HCT116 (cell line): ENCODE measurements around the gene NARF. TPM values are rescaled to one million over a fixed set of nuclear protein-coding genes. Genes with fewer than 3 reads are reported as not detected.

Source experiments
- ATAC-seq: fragments of 200-7000 bp; cut with Tn5 transposase; 2 replicates; pipeline ENCODE4 v1.9.1; 2020; ENCODE audit warnings: mild to moderate bottlenecking, moderate library complexity
- BruUV-seq: library from RNA; stranded (reverse); fragments of 400-500 nt; replicated peaks from 2 replicates; lab custom pipeline; 2021; lab: Mats Ljungman, UMichigan
- CTCF ChIA-PET: fragments of 300-600 bp; sonication (Branson Sonifier 250); formaldehyde crosslinking; loops from one replicate; lab custom pipeline; 2021; ENCODE audit warnings: antibody characterized with exemption; lab: Charles Lee
- POLR2A ChIA-PET: fragments of 300-600, 350-600 bp; sonication (Branson Sonifier 250); formaldehyde crosslinking; loops from one replicate; lab custom pipeline; 2021; ENCODE audit warnings: antibody characterized with exemption; lab: Charles Lee
- RAD21 ChIA-PET, 2 experiments: fragments of 300-600 bp; sonication (Branson Sonifier 250); formaldehyde crosslinking; loops; one replicate each; lab custom pipeline; 2023; ENCODE audit warnings: low total read pairs in 2 of 2; ENCODE audit not compliant: uncharacterized antibody in 2 of 2, unreplicated experiment in 2 of 2, low non-redundant PET in 1 of 2; lab: Charles Lee
- DNase-seq: peaks from one replicate; pipeline ENCODE4 v3.0.0-alpha.2; 2010; ENCODE audit warnings: low read depth, low spot score
- H2AFZ ChIP-seq: fragments of 200-600 bp; shearing (Covaris generic), sonication (generic); 2 replicates; pipeline ENCODE4 v1.6.1; 2017; ENCODE audit warnings: low read depth, mixed run types, mixed read lengths, antibody characterized with exemption, low read length; ENCODE audit not compliant: poor library complexity, severe bottlenecking
- H3K27ac ChIP-seq: 2 replicates; pipeline ENCODE4 v1.5.1; 2012; ENCODE audit warnings: low read depth, low read length
- H3K27me3 ChIP-seq: fragments of 200-600 bp; sonication (generic); 2 replicates; pipeline ENCODE4 v1.6.1; 2016; ENCODE audit warnings: mixed run types, low read length, mixed read lengths; ENCODE audit not compliant: insufficient read depth
- H3K36me3 ChIP-seq, 2 experiments: fragments of 200-500 bp in 1 of 2; fragments of 200-600 bp in 1 of 2; sonication (Bioruptor generic) in 1 of 2; sonication (generic) in 1 of 2; 2 replicates each; pipeline versions ENCODE4 v1.5.1 to v1.6.1; 2014 to 2016; ENCODE audit warnings: low read length in 2 of 2, inconsistent platforms in 1 of 2, mixed read lengths in 1 of 2, mixed run types in 1 of 2; ENCODE audit not compliant: insufficient read depth in 2 of 2, control insufficient read depth in 1 of 2
- H3K4me1 ChIP-seq, 2 experiments: fragments of 200-600 bp in 1 of 2; sonication (generic) in 1 of 2; 2 replicates each; pipeline versions ENCODE4 v1.5.1 to v1.6.1; 2012 to 2017; ENCODE audit warnings: low read length in 2 of 2, inconsistent platforms in 1 of 2, mild to moderate bottlenecking in 1 of 2, mixed read lengths in 1 of 2, mixed run types in 1 of 2, moderate library complexity in 1 of 2; ENCODE audit not compliant: insufficient read depth in 2 of 2, control insufficient read depth in 1 of 2
- H3K4me2 ChIP-seq: fragments of 200-600 bp; sonication (generic); 2 replicates; pipeline ENCODE4 v1.6.1; 2017; ENCODE audit warnings: mixed run types, low read length, mixed read lengths
- H3K4me3 ChIP-seq, 2 experiments: fragments of 200-600 bp in 1 of 2; sonication (generic) in 1 of 2; replicated peaks in 1 of 2; 2 replicates each; pipeline ENCODE4 v1.5.1; 2011 to 2016; ENCODE audit warnings: low read length in 2 of 2, control low read depth in 1 of 2, low read depth in 1 of 2, mild to moderate bottlenecking in 1 of 2, mixed read lengths in 1 of 2, mixed run types in 1 of 2
- H3K79me2 ChIP-seq: fragments of 200-600 bp; sonication (generic); 2 replicates; pipeline ENCODE4 v1.6.1; 2017; ENCODE audit warnings: mild to moderate bottlenecking, mixed run types, low read length, moderate library complexity, mixed read lengths; ENCODE audit not compliant: insufficient read depth
- H3K9ac ChIP-seq: fragments of 200-600 bp; sonication (generic); 2 replicates; pipeline ENCODE4 v1.6.1; 2016; ENCODE audit warnings: low read length, mixed read lengths
- H3K9me2 ChIP-seq: fragments of 200-600 bp; sonication (generic), shearing (Covaris generic); 2 replicates; pipeline ENCODE4 v1.6.1; 2017; ENCODE audit warnings: mixed run types, mild to moderate bottlenecking, moderate library complexity; ENCODE audit not compliant: insufficient read depth
- H3K9me3 ChIP-seq, 2 experiments: fragments of 200-500 bp in 1 of 2; fragments of 200-600 bp in 1 of 2; sonication (Bioruptor generic) in 1 of 2; sonication (generic) in 1 of 2; 2 replicates each; pipeline ENCODE4 v1.6.1; 2014 to 2017; ENCODE audit warnings: low read length in 2 of 2, mixed read lengths in 2 of 2, inconsistent platforms in 1 of 2, low read depth in 1 of 2, mild to moderate bottlenecking in 1 of 2, mixed run types in 1 of 2, moderate library complexity in 1 of 2; ENCODE audit not compliant: control insufficient read depth in 1 of 2, insufficient read depth in 1 of 2
- H4K20me1 ChIP-seq: fragments of 200-600 bp; sonication (generic), shearing (Covaris generic); 2 replicates; pipeline ENCODE4 v1.6.1; 2017; ENCODE audit warnings: mixed run types, mild to moderate bottlenecking, moderate library complexity; ENCODE audit not compliant: insufficient read depth
- CBX3 ChIP-seq: IDR thresholded peaks from 2 replicates; pipeline ENCODE4 v1.6.1; 2012; ENCODE audit warnings: low read depth
- ELF1 ChIP-seq: IDR thresholded peaks from 2 replicates; pipeline ENCODE4 v1.6.1; 2012; ENCODE audit warnings: low read depth, borderline replicate concordance
- FOSL1 ChIP-seq: IDR thresholded peaks from 2 replicates; pipeline ENCODE4 v1.6.1; 2012; ENCODE audit warnings: low read depth
- SIN3A ChIP-seq: IDR thresholded peaks from 2 replicates; pipeline ENCODE4 v1.6.1; 2012; ENCODE audit warnings: low read depth
- SP1 ChIP-seq: IDR thresholded peaks from 2 replicates; pipeline ENCODE4 v1.6.1; 2012; ENCODE audit warnings: low read depth
- intact Hi-C: fragments of 100-400 bp; cut with micrococcal nuclease; formaldehyde crosslinking; loops from 2 replicates; pipeline ENCODE4 v1.10.0; 2022
- total RNA-seq: library from RNA; stranded (reverse); gene quantifications from one replicate; pipeline ENCODE4 v1.2.1, GENCODE V29; 2021; ENCODE audit not compliant: unreplicated experiment
- TF ChIP-seq, protein P1 (sequence below): IDR thresholded peaks from 2 replicates; pipeline ENCODE4 v1.6.1; 2012

The NARF gene
- total RNA-seq, 1 experiment from 2014 or later, result 91.8 TPM

DNA sequence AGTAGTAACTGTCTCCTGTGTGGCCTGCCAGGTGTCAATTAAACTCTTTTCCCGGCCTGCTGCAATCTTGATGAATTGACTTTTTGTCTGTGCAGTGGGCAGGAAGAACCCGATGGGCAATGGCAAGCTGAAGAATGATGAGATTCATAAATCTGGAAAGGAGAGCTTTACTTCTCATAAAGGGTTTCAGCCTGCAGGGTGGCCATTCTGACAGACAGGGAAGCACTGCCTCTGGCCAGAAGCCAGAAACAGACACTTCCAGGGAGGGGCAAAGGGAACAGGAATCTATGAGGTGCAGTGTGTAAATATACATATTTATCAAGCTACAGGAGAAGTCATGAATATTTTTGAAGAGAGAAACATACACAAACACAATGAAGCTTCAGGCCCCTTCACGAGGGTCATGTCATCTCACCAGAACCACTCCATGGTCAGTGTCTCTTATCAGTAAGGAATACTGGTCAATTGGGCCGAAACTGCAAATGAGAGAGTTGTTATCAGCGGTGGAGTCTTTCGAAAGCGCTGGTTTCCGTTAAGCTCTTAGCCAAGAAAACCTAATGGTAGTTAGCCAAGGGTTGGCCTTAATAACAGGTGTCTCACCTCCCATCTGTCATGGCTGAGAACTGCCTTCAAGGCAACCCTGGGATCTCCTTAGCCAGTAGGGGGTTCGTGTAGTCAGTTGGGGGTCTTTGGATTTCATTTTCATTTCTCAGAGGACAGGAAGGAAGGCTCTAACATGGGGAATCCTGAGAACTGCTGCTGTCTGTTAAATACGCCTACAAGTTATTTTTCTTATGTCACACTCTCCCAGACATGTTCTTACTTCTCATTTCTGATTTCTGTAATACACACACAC is 1.2 kb upstream of the NARF start (continued):
- TF ChIP-seq CBX3 (no peak), FOSL1 (no peak)
- TF ChIP-seq, protein P1, sequence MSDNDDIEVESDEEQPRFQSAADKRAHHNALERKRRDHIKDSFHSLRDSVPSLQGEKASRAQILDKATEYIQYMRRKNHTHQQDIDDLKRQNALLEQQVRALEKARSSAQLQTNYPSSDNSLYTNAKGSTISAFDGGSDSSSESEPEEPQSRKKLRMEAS, result no peak

DNA sequence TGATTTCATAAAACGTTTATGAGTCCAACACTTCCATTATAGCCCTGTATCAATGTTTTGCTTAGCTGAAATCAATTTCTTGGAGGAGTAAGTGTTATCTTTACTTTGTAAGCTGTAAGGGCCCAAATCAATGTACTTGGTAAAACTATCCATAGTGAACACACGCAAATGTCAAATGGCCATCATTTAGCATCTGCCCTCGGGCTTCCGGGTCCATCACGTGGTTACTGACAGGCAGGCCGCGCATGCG is 687 bp upstream of the NARF start:
- BruUV-seq, result TSS peak; percentile 79
- ATAC-seq, result no peak
- intact Hi-C loops, result loop anchor here (1.0 to 2.0 kb wide), 3 partner anchors 8 to 93 kb away; partner anchors contain the start of gene CYBC1

More for the DNA sequence above, 687 bp upstream of the NARF start:
- Histone ChIP-seq H3K27me3 (no peaks in the 10 kb centered on the region), H3K79me2 (peaks cover 5% of the 10 kb centered on the region; the same call in 1 of the 2 replicates), H4K20me1 (no peaks in the 10 kb centered on the region), H2AFZ (no peak overlapping the region), H3K27ac (peak overlapping the region; percentile 99), H3K9ac (peak overlapping the region; percentile 86), H3K9me2 (no peaks in the 10 kb centered on the region), H3K4me2 (peak overlapping the region; percentile 76), H3K4me1 (peaks cover 8 to 19% of the 10 kb centered on the region in 2 experiments; a peak in 3 of 4 replicates), H3K9me3 (no peaks in the 10 kb centered on the region), H3K4me3 (peak overlapping the region; percentile 76 to 96), H3K36me3 (peaks cover 8 to 14% of the 10 kb centered on the region in 2 experiments; a peak in 3 of 4 replicates)
- RAD21 ChIA-PET, result no interaction called here
- POLR2A ChIA-PET, result no interaction called here
- DNase-seq, result no peak
- TF ChIP-seq ELF1 (peak; percentile 95; the same call in 1 of the 2 replicates), SP1 (no peak), SIN3A (0 out of 2 replicates have a peak, but pooled peaks have one; percentile 80)
- TF ChIP-seq, protein P1, result peak; percentile 95
- CTCF ChIA-PET, result no interaction called here
